ENCODE results near the gene BTBD19. TPM values are rescaled to one million over a fixed set of nuclear protein-coding genes. Genes with fewer than 3 reads are reported as not detected.

Gene BTBD19
- total and polyA plus RNA-seq, 9 of the 15 experiments (the other 6 are each of a cell fraction or from before 2014, with no cell fraction given): 0.22 to 2.0 (median 0.95) TPM

GRCh38 chr1:44808063-44808937 lies at the start of gene BTBD19 (continued):
- TF ChIP-seq ZNF282 (CRISPR knock-in tag; IDR thresholded peaks at IDR 0.05) (no peak), PKNOX1 (IDR thresholded peaks at IDR 0.05) (no peak), SMAD3 (CRISPR knock-in tag; conservative IDR thresholded peaks at IDR 0.05) (0 out of 2 replicates have a peak, but pooled peaks have one; percentile 25), ZNF174 (CRISPR knock-in tag; IDR thresholded peaks at IDR 0.05) (no peak), BRF2 (IDR thresholded peaks at IDR 0.05; ENCODE audit: borderline replicate concordance, insufficient read depth, insufficient read length) (no peak), ZNF79 (CRISPR knock-in tag; IDR thresholded peaks at IDR 0.05; ENCODE audit: low read depth) (no peak), ZNF347 (CRISPR knock-in tag; IDR thresholded peaks at IDR 0.05; ENCODE audit: low read depth) (no peak), ZNF436 (CRISPR knock-in tag; IDR thresholded peaks at IDR 0.05) (no peak), CUX1 (CRISPR knock-in tag; IDR thresholded peaks at IDR 0.05) (no peak), HCFC1 (IDR thresholded peaks at IDR 0.05; ENCODE audit: low read depth, low read length) (no peak; the same call in 1 of the 2 replicates), IRF1 (CRISPR knock-in tag; IDR thresholded peaks at IDR 0.05; ENCODE audit: borderline replicate concordance) (no peak), ELF4 (CRISPR knock-in tag; IDR thresholded peaks at IDR 0.05) (0 out of 2 replicates have a peak, but pooled peaks have one; percentile 16), ZNF584 (CRISPR knock-in tag; IDR thresholded peaks at IDR 0.05; ENCODE audit: low read depth) (no peak), GATAD2B (IDR thresholded peaks at IDR 0.05; ENCODE audit: borderline replicate concordance) (no peak), HDAC2 (IDR thresholded peaks at IDR 0.05) (no peak), ASH1L (IDR thresholded peaks at IDR 0.05; ENCODE audit: borderline replicate concordance, low read depth, partially characterized antibody) (no peak), PYGO2 (tag; IDR thresholded peaks at IDR 0.05) (peak; percentile 68), KAT2B (IDR thresholded peaks at IDR 0.05; ENCODE audit: low read depth, low read length) (no peak), CTBP1 (IDR thresholded peaks at IDR 0.05; ENCODE audit: borderline replicate concordance) (no peak), CHD1 (IDR thresholded peaks at IDR 0.05; ENCODE audit: low read length) (no peak)

Data from K562 (cell line).